ENCODE results near the gene GIPC3. TPM values are rescaled to one million over a fixed set of nuclear protein-coding genes. Genes with fewer than 3 reads are reported as not detected.

Gene GIPC3
- total RNA-seq, 2 donors from 2014 or later = 0.36 to 1.9 TPM

DNA sequence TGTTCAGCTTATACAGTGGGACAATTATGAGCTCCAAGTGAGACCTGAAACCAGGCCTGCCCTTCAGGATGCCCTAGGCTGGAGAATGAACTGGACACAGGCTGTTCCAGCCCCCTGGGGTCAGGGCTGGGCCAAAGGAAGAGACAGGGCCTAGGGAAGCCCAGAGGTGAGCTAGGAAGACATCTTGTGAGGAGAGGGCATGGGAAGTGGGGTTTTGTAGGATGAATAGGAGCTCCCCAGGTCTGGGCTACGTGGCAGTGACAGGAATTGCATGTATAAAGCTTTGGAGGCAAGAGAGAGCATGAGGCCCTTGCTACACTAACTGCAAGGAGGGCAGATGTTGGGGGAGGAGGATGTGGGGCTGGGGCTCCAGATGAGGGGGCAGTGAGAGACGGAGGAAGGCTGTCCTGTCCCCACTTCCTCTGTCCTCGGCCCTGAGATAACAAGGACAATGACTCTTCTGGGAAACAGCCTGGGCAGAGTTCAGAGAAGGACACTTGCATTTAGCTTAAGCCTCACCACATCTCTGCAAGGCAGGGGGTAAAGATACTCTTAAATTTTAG, 22.9 kb downstream of the GIPC3 start:
- 75% methylated on average over 3 of the region's 3 CpGs for WGBS
- Histone ChIP-seq H3K27me3 (replicated peaks; ENCODE audit: insufficient read depth) (no peaks in the 10 kb centered on the region), H3K4me1 (replicated peaks) (peaks cover 10% of the 10 kb centered on the region), H3K4me3 (no peak overlapping the region), H3K27ac (no peak overlapping the region), H3K9me3 (no peaks in the 10 kb centered on the region), H3K36me3 (peaks cover 0 to 10% of the 10 kb centered on the region in 2 donors)
- DNase-seq (ENCODE audit: low spot score) = no peak
- intact Hi-C loops (cut with DNase I) = no loop called here
- TF ChIP-seq, protein P1, sequence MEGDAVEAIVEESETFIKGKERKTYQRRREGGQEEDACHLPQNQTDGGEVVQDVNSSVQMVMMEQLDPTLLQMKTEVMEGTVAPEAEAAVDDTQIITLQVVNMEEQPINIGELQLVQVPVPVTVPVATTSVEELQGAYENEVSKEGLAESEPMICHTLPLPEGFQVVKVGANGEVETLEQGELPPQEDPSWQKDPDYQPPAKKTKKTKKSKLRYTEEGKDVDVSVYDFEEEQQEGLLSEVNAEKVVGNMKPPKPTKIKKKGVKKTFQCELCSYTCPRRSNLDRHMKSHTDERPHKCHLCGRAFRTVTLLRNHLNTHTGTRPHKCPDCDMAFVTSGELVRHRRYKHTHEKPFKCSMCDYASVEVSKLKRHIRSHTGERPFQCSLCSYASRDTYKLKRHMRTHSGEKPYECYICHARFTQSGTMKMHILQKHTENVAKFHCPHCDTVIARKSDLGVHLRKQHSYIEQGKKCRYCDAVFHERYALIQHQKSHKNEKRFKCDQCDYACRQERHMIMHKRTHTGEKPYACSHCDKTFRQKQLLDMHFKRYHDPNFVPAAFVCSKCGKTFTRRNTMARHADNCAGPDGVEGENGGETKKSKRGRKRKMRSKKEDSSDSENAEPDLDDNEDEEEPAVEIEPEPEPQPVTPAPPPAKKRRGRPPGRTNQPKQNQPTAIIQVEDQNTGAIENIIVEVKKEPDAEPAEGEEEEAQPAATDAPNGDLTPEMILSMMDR (IDR thresholded peaks at IDR 0.05) = no peak
- TF ChIP-seq POLR2A (IDR thresholded peaks at IDR 0.05) (no peak), POLR2AphosphoS5 (IDR thresholded peaks at IDR 0.05) (no peak)

DNA sequence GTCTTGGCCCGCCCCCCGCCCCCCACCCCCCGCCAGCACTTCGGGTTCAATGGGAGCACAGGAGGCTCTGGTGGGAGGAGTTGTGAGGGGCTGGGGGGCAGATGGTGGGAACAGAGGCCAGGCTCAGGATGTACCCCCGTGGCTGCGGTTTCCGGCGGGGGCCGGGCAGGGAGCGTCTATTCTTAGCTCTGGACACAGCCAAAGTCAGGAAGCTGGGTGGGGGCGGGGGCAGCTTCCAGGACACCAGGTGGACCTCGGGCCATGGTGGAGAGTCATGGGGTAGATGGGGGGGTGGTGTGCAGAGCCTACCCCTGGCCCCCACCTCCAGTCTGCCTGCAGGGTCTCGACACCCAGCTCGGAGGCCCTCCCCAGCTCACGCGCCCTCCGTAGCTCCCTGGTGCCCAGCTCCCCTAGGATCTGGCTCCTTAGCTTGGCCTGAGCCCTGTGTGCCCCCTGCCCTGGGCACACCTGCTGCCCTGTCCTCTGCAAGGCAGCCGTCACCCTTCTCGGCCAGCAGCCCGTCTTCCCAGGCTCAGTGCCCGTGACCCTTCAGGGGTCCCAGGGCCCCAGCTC, 23.6 kb downstream of the GIPC3 start:
- peaks cover 10% of the 10 kb centered on the region for H3K4me1 ChIP-seq (replicated peaks)
- no peak overlapping the region for H3K27ac ChIP-seq
- H3K36me3 ChIP-seq = peaks cover 0 to 10% of the 10 kb centered on the region in 2 donors
- H3K27me3 ChIP-seq (replicated peaks; ENCODE audit: insufficient read depth) = no peaks in the 10 kb centered on the region
- DNase-seq (ENCODE audit: low spot score) = no peak
- intact Hi-C loops (cut with DNase I) = no loop called here
- no peak for TF ChIP-seq POLR2A (IDR thresholded peaks at IDR 0.05)
- TF ChIP-seq, protein P1 (IDR thresholded peaks at IDR 0.05) = no peak
- TF ChIP-seq POLR2AphosphoS5 (IDR thresholded peaks at IDR 0.05) = no peak
- WGBS = 61% methylated on average over 20 of the region's 21 CpGs
- H3K4me3 ChIP-seq = no peak overlapping the region
- no peaks in the 10 kb centered on the region for H3K9me3 ChIP-seq

DNA sequence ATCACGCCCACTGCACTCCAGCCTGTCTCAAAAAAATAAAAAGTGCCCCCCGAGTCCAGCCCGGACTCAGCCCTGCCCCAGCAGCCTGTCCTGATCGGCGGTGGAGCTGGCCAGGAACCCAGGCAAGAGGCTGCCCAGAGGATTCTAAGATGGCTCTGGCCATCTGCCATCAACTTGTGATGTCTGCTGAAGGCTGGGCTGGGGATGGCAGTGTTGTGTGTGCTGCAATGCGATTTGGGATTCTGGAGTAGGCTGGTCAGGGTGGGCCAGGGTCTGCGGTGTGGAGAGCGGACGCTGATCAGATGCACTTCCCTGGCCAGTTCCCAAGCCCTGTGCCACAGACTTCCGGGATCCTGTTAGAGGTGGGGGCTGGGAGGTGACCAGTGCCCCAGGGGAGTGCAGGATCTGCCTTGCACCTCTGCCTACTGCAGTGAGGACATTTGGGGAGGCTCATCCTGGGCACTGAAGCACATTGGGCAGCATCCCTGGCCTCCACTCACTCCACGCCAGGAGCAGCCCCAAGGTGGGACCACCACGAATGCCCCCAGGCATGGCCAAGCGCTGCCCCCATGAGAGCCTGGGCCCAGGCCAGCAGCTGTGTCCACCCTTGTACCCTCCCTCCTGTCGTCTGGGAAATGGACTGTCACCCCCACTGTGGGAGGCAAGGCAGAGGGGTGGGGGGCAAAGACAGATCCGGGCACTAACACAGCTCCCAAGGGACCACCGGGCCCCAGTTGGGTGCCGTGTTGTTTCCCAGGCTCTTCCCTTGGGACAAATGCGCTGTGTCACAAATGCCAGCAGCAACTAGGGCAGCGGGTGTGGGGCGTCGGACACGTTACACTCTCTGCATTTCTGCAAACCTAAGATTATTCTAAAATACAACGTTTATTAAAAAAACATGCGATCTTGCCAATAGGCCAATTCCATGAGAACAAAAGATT, 24.8 kb downstream of the GIPC3 start:
- 75% methylated on average over 23 of the region's 24 CpGs for WGBS
- no peak overlapping the region for H3K27ac ChIP-seq
- DNase-seq (ENCODE audit: low spot score) = no peak
- no peaks in the 10 kb centered on the region for H3K27me3 ChIP-seq (replicated peaks; ENCODE audit: insufficient read depth)
- TF ChIP-seq POLR2AphosphoS5 (IDR thresholded peaks at IDR 0.05) = no peak
- no peak for TF ChIP-seq POLR2A (IDR thresholded peaks at IDR 0.05)
- TF ChIP-seq, protein P1 (IDR thresholded peaks at IDR 0.05) = no peak
- peaks cover 0 to 10% of the 10 kb centered on the region in 2 donors for H3K36me3 ChIP-seq
- H3K9me3 ChIP-seq = no peaks in the 10 kb centered on the region
- peaks cover 10% of the 10 kb centered on the region for H3K4me1 ChIP-seq (replicated peaks)
- intact Hi-C loops (cut with DNase I) = loop anchor here (10.0 kb wide), 1 partner anchor 305 kb away; no protein-coding TSS in a partner anchor
- no peak overlapping the region for H3K4me3 ChIP-seq

DNA sequence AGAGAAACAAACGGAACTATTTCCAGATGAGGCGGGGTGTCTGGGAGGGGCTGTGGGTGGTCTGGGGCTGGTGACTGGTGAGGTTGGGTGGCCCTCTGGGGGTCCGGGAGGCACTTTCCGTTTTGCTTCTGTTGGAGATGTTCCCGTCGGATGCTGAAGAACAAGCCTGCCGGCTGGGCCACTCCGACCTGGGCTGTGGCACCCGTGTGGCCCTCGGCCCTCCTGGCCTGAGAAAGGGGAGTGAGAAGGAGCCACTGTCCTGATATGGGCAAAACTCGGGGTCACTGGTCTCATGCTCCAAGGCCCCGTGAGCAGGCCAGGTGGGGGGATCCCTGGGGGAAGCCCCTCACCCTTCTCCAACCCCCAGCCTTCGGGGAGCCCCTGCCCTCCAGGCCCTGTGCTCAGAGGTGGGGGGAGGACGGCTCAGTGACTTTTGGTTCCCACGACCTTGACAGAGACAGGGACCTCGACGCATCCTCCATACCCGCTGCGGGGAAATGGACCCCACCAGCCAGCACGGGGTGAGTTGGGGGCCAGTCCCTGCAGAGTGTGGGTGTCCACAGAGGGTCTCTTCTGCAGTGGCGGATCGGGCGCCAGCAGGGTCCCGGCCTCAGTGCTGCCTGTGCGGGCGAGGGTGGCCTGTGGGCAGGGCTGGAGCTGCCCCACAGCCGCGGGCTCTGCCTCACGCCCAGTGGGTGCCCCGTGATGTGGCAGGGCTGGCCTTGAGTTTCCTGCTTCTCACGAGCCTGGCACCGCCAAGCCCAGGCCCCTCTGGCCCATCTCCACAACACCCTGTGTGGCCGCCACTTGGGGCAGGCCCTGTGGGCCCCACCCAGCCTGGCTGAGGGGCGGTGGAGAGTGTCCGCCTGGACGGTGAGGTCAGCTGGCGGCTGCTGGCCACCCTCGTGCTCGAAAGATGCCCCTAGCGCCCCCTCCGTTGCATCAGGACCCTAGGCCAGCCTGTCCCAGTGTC, 25.8 kb downstream of the GIPC3 start:
- Histone ChIP-seq H3K9me3 (no peaks in the 10 kb centered on the region), H3K27ac (no peak overlapping the region), H3K27me3 (replicated peaks; ENCODE audit: insufficient read depth) (no peaks in the 10 kb centered on the region), H3K36me3 (peaks cover 0 to 10% of the 10 kb centered on the region in 2 donors), H3K4me3 (no peak overlapping the region), H3K4me1 (replicated peaks) (peaks cover 7% of the 10 kb centered on the region)
- TF ChIP-seq POLR2AphosphoS5 (IDR thresholded peaks at IDR 0.05) (no peak), POLR2A (IDR thresholded peaks at IDR 0.05) (no peak)
- TF ChIP-seq, protein P1 (IDR thresholded peaks at IDR 0.05) = no peak
- intact Hi-C loops (cut with DNase I) = loop anchor here (10.0 kb wide), 1 partner anchor 306 kb away; no protein-coding TSS in a partner anchor
- WGBS = 87% methylated on average over 41 of the region's 41 CpGs
- no peak for DNase-seq (ENCODE audit: low spot score)

Data from prostate gland (tissue), 2 donors.